Measurements from ENCODE around the gene PIGM.

The PIGM gene

DNA sequence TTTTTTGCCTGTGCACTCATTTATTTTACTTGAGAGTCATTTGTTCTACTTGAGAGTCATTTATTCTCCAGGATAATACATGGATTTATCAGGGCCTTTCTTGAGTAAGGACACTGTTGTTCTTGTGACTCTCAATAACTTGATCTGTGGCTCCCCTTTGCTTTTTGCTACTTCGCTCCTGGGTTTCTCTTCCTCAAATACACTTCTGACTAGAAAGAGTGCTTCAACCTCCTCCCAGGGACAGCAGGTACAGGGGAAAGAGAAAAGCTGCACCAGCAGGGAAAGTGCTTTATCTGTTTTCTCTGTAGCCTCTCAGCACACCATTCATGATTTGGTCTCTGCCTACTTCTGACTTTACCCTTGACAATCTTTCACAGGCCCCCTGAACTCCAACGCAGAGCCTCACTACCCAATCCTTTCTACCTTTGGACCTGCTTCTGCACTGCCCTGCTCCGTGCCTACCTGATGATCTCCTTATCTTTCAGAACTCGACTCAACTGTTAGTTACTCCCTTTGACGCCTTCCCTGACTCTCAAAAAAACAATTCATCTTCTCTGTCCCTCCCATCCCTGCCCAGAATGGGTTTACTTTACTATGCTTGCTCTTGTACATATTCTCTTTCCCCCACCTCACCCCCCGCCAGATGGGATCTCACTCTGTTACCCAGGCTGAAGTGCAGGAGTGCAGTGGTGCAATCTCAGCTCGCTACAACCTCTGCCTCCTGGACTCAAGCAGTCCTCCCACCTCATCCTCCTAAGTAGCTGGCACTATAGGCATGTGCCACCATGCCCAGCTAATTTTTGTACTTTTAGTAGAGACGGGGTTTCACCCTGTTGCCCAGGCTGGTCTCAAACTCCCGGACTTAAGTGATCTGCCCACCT is 15.6 kb upstream of the PIGM start:
- no peak overlapping the region for H3K4me3 ChIP-seq (ENCODE audit: low read depth, low read length)
- no peaks in the 10 kb centered on the region for H3K9me3 ChIP-seq
- DNase-seq: no peak
- no peaks in the 10 kb centered on the region for H3K36me3 ChIP-seq
- TF ChIP-seq, protein P1, sequence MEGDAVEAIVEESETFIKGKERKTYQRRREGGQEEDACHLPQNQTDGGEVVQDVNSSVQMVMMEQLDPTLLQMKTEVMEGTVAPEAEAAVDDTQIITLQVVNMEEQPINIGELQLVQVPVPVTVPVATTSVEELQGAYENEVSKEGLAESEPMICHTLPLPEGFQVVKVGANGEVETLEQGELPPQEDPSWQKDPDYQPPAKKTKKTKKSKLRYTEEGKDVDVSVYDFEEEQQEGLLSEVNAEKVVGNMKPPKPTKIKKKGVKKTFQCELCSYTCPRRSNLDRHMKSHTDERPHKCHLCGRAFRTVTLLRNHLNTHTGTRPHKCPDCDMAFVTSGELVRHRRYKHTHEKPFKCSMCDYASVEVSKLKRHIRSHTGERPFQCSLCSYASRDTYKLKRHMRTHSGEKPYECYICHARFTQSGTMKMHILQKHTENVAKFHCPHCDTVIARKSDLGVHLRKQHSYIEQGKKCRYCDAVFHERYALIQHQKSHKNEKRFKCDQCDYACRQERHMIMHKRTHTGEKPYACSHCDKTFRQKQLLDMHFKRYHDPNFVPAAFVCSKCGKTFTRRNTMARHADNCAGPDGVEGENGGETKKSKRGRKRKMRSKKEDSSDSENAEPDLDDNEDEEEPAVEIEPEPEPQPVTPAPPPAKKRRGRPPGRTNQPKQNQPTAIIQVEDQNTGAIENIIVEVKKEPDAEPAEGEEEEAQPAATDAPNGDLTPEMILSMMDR (IDR thresholded peaks at IDR 0.05; ENCODE audit: low read depth, low read length): no peak
- H3K27me3 ChIP-seq: peaks cover 23% of the 10 kb centered on the region
- peaks cover 5% of the 10 kb centered on the region; the same call in 1 of the 2 replicates for H3K4me1 ChIP-seq

GRCh38 chr1:160046494-160047110 is 14.8 kb upstream of the PIGM start:
- Histone ChIP-seq H3K36me3 (no peaks in the 10 kb centered on the region), H3K4me1 (peaks cover 5% of the 10 kb centered on the region; the same call in 1 of the 2 replicates), H3K27me3 (peaks cover 20% of the 10 kb centered on the region), H3K4me3 (ENCODE audit: low read depth, low read length) (no peak overlapping the region), H3K9me3 (no peaks in the 10 kb centered on the region)
- peak; percentile 52 for DNase-seq
- TF ChIP-seq, protein P1 (IDR thresholded peaks at IDR 0.05; ENCODE audit: low read depth, low read length): peak; percentile 63

- H3K4me1 ChIP-seq: peaks cover 5% of the 10 kb centered on the region; the same call in 1 of the 2 replicates
- DNase-seq: no peak
- TF ChIP-seq, protein P1 (IDR thresholded peaks at IDR 0.05; ENCODE audit: low read depth, low read length): no peak
- H3K4me3 ChIP-seq (ENCODE audit: low read depth, low read length): no peak overlapping the region
- peaks cover 20% of the 10 kb centered on the region for H3K27me3 ChIP-seq
- H3K36me3 ChIP-seq: no peaks in the 10 kb centered on the region
- no peaks in the 10 kb centered on the region for H3K9me3 ChIP-seq
Observed at GRCh38 chr1:160045653-160046052, 13.9 kb upstream of the PIGM start.

- no peak for DNase-seq
- Histone ChIP-seq H3K36me3 (no peaks in the 10 kb centered on the region), H3K27me3 (peaks cover 17% of the 10 kb centered on the region), H3K4me1 (peaks cover 5% of the 10 kb centered on the region; the same call in 1 of the 2 replicates), H3K9me3 (no peaks in the 10 kb centered on the region), H3K4me3 (ENCODE audit: low read depth, low read length) (no peak overlapping the region)
- TF ChIP-seq, protein P1 (IDR thresholded peaks at IDR 0.05; ENCODE audit: low read depth, low read length): no peak
Observed at GRCh38 chr1:160043543-160043942, 11.8 kb upstream of the PIGM start.

- no peaks in the 10 kb centered on the region for H3K36me3 ChIP-seq
- H3K4me1 ChIP-seq: no peaks in the 10 kb centered on the region
- no peak for DNase-seq
- TF ChIP-seq, protein P1 (IDR thresholded peaks at IDR 0.05; ENCODE audit: low read depth, low read length): no peak
- H3K9me3 ChIP-seq: no peaks in the 10 kb centered on the region
- H3K4me3 ChIP-seq (ENCODE audit: low read depth, low read length): no peak overlapping the region
- peaks cover 29% of the 10 kb centered on the region for H3K27me3 ChIP-seq
Observed at GRCh38 chr1:160040476-160040875, 8.7 kb upstream of the PIGM start.

All from BE2C (cell line).